ENCODE results near the gene RIOK2.

The RIOK2 gene

DNA sequence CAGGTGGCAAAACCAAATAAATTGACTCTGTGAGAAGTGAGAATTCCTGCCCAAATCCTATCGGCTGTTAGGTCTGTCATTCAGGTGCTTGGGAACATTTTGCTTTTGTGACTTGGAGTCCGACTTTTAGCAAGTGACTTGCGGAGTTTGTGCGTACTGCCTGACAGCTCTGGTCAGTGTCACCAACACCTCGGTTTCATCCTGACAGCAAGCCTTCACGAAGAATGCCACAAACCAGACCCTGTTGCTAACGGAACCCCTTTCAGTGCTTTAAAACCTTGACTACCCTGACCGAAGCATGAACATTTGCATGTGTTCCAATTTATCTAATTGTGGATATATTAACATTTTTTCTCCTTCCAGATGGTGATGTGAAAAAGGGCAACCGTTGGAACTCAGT lies 67.1 kb downstream of the RIOK2 start:
- no peak for TF ChIP-seq ZFX (IDR thresholded peaks at IDR 0.05; ENCODE audit: borderline replicate concordance)
- TF ChIP-seq, protein P1, sequence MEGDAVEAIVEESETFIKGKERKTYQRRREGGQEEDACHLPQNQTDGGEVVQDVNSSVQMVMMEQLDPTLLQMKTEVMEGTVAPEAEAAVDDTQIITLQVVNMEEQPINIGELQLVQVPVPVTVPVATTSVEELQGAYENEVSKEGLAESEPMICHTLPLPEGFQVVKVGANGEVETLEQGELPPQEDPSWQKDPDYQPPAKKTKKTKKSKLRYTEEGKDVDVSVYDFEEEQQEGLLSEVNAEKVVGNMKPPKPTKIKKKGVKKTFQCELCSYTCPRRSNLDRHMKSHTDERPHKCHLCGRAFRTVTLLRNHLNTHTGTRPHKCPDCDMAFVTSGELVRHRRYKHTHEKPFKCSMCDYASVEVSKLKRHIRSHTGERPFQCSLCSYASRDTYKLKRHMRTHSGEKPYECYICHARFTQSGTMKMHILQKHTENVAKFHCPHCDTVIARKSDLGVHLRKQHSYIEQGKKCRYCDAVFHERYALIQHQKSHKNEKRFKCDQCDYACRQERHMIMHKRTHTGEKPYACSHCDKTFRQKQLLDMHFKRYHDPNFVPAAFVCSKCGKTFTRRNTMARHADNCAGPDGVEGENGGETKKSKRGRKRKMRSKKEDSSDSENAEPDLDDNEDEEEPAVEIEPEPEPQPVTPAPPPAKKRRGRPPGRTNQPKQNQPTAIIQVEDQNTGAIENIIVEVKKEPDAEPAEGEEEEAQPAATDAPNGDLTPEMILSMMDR (IDR thresholded peaks at IDR 0.05), result no peak
- H3K27ac ChIP-seq, result no peak overlapping the region

DNA sequence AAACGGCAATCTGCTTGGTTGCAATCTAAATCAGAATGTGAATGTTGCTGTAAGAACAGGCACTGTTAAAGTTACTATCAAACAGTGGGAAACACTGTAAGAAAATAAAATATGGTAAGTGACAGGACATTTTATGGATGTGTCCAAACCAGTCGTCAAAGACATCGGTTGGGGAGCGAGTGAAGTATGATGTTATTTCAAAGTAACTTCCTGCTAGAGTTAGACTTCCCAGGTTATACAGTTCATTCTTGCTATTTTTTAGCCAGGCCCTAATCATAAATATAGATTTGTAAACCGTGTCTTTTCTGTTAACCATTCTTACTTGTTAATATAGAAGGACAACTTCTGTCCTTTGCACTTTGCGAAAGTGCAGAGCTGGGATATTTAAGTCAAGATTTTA lies 70.8 kb downstream of the RIOK2 start:
- no peak for TF ChIP-seq ZFX (IDR thresholded peaks at IDR 0.05; ENCODE audit: borderline replicate concordance)
- H3K27ac ChIP-seq, result no peak overlapping the region

DNA sequence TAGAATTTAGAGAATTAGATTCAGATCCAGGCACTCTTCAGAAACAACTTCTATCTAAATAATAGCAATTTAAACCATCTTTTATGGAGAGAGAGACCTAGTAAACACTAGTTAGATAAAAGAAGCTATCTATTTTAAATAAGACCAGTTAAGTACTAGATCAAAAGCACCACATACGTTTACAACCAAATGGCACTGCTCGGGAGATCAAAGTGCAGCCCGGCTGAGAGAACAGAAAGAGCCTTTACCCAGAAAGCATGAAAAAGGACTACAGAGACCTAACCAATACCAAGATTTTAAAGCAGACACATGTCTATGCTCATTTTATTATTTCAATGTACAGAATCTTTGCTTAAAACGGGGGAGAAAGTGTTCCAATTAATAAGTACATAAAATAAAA lies 71.4 kb downstream of the RIOK2 start:
- TF ChIP-seq, protein P1 (IDR thresholded peaks at IDR 0.05), result no peak
- no peak for TF ChIP-seq ZFX (IDR thresholded peaks at IDR 0.05; ENCODE audit: borderline replicate concordance)
- H3K27ac ChIP-seq, result no peak overlapping the region

DNA sequence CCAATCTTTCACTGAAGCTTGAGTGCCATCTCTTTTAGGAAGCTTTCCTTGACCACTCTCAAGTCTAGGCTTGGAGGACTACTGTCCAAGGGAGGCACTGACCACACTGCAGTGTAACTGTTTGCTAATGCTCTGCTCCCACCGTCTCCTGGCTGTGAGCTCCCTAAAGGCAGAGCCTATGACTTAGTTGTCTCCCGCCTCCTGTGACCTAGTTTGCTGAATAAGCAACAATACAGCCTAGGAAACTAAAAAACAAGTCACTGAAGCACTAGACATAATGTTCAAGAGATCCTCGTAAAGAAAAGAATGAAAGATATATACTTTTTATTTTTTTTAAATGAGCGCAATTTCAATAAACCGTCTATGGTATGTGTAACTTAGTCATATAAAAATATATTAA lies 72.0 kb downstream of the RIOK2 start:
- H3K27ac ChIP-seq, result no peak overlapping the region
- no peak for TF ChIP-seq ZFX (IDR thresholded peaks at IDR 0.05; ENCODE audit: borderline replicate concordance)
- TF ChIP-seq, protein P1 (IDR thresholded peaks at IDR 0.05), result no peak

Data from 22Rv1 (cell line).